Osteoblast (primary cell): Measurements from ENCODE around the gene LCOR. TPM values are rescaled to one million over a fixed set of nuclear protein-coding genes. Genes with fewer than 3 reads are reported as not detected.
A peak's percentile ranks its signal among the peaks of the same experiment; 100 is the strongest.

ENCODE experiments used
- DNase-seq: peaks from one replicate; pipeline ENCODE4 v3.0.0; 2011; ENCODE audit warnings: low spot score, mixed read lengths; ENCODE audit not compliant: insufficient read length; ENCODE audit errors: missing footprints
- H2AFZ ChIP-seq: 2 replicates; pipeline ENCODE4 v1.6.0; 2011; ENCODE audit warnings: mild to moderate bottlenecking, low read length
- H3K27ac ChIP-seq: 2 replicates; pipeline ENCODE4 v1.5.1; 2011; ENCODE audit warnings: mild to moderate bottlenecking, low read depth, low read length, moderate library complexity
- H3K27me3 ChIP-seq: 2 replicates; pipeline ENCODE4 v1.6.0; 2012; ENCODE audit warnings: mild to moderate bottlenecking, control low read depth, inconsistent platforms, low read length, moderate library complexity; ENCODE audit not compliant: insufficient read depth
- H3K36me3 ChIP-seq: 2 replicates; pipeline ENCODE4 v1.5.1; 2011; ENCODE audit warnings: mild to moderate bottlenecking, low read length, control low read depth, moderate library complexity; ENCODE audit not compliant: insufficient read depth
- H3K4me1 ChIP-seq: 2 replicates; pipeline ENCODE4 v1.5.1; 2011; ENCODE audit warnings: mild to moderate bottlenecking, low read length, control low read depth, moderate library complexity; ENCODE audit not compliant: insufficient read depth
- H3K4me2 ChIP-seq: 2 replicates; pipeline ENCODE4 v1.6.0; 2011; ENCODE audit warnings: mild to moderate bottlenecking, low read length; ENCODE audit not compliant: insufficient read depth
- H3K4me3 ChIP-seq: fragments of 200-600 bp; sonication (generic); 3 replicates; pipeline ENCODE4 v1.5.1; 2012; ENCODE audit warnings: mild to moderate bottlenecking, low read length, inconsistent platforms; ENCODE audit not compliant: insufficient read depth
- H3K79me2 ChIP-seq: 2 replicates; pipeline ENCODE4 v1.6.0; 2012; ENCODE audit warnings: mild to moderate bottlenecking, low read length, control low read depth, inconsistent platforms; ENCODE audit not compliant: insufficient read depth
- H3K9me3 ChIP-seq: 2 replicates; pipeline ENCODE4 v1.5.1; 2011; ENCODE audit warnings: low read depth, low read length, control low read depth
- H4K20me1 ChIP-seq: 2 replicates; pipeline ENCODE4 v1.6.0; 2012; ENCODE audit warnings: mild to moderate bottlenecking, low read length, control low read depth; ENCODE audit not compliant: insufficient read depth
- total RNA-seq: library from RNA; depleted of rRNA; stranded (reverse); fragments of >200 nt; gene quantifications from 2 replicates; pipeline ENCODE4 v1.2.3, GENCODE V29; 2012
- TF ChIP-seq, protein P1 (sequence below): IDR thresholded peaks from 2 replicates; pipeline ENCODE4 v1.5.1; 2011; ENCODE audit warnings: mild to moderate bottlenecking, low read depth, low read length, moderate library complexity; ENCODE audit errors: extremely low read depth

Gene LCOR
- total RNA-seq, 1 donor = 19.2 TPM

DNA sequence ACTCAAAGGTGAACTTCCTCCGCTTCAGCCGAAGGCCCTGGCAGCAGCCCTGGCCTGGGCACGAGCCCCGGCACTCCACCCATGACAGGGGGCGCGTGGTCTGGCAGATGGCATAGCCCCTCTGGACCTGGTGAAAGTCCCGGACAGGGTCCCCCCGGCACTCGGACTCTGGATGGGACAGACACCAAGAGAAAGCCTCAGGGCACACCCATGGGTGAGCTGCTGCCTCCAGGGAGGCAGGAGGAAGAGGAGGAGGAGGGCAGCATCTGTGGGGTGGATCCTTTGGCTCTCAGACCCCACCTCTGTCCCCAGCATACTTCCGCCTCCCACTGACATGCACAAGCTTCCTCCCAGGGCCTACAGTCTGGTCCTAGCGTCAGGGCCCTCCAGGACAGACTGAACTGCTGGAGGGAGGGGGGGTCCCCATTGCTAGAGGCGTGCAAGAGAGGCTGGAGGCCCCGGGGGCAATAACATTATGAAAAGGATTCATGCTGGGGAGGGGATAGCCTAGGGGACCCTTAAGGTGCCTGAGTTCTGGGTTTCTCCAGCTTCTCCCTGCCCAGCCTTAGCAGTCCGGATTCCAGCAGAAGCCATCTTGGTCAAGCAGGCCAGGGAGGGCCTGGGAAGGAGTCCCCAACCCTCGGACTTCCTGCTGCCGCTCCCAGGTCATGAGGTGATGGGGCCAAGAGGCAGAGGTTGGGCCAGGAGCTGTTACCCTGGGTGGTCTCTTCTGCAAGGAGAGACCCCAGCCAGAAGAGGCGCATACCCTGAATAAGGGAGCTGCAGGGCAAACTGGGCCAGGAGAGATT is 169.3 kb downstream of the LCOR start:
- TF ChIP-seq, protein P1, sequence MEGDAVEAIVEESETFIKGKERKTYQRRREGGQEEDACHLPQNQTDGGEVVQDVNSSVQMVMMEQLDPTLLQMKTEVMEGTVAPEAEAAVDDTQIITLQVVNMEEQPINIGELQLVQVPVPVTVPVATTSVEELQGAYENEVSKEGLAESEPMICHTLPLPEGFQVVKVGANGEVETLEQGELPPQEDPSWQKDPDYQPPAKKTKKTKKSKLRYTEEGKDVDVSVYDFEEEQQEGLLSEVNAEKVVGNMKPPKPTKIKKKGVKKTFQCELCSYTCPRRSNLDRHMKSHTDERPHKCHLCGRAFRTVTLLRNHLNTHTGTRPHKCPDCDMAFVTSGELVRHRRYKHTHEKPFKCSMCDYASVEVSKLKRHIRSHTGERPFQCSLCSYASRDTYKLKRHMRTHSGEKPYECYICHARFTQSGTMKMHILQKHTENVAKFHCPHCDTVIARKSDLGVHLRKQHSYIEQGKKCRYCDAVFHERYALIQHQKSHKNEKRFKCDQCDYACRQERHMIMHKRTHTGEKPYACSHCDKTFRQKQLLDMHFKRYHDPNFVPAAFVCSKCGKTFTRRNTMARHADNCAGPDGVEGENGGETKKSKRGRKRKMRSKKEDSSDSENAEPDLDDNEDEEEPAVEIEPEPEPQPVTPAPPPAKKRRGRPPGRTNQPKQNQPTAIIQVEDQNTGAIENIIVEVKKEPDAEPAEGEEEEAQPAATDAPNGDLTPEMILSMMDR = no peak

GRCh38 chr10:97002670-97003069 is 170.6 kb downstream of the LCOR start:
- H3K36me3 ChIP-seq = no peaks in the 10 kb centered on the region
- TF ChIP-seq, protein P1 = no peak
- no peaks in the 10 kb centered on the region for H4K20me1 ChIP-seq
- peaks cover 11% of the 10 kb centered on the region for H3K4me1 ChIP-seq
- H3K27ac ChIP-seq = no peak overlapping the region
- H3K4me3 ChIP-seq = no peak overlapping the region
- H2AFZ ChIP-seq = no peak overlapping the region
- H3K79me2 ChIP-seq = no peaks in the 10 kb centered on the region
- no peak overlapping the region for H3K4me2 ChIP-seq
- peak; percentile 61 for DNase-seq
- H3K9me3 ChIP-seq = peaks cover 1% of the 10 kb centered on the region
- no peaks in the 10 kb centered on the region for H3K27me3 ChIP-seq

More for the DNA sequence above, 169.3 kb downstream of the LCOR start:
- Histone ChIP-seq H2AFZ (no peak overlapping the region), H4K20me1 (no peaks in the 10 kb centered on the region), H3K27me3 (no peaks in the 10 kb centered on the region), H3K9me3 (no peaks in the 10 kb centered on the region), H3K4me2 (no peak overlapping the region), H3K36me3 (no peaks in the 10 kb centered on the region), H3K4me1 (peaks cover 14% of the 10 kb centered on the region), H3K4me3 (no peak overlapping the region), H3K27ac (no peak overlapping the region), H3K79me2 (no peaks in the 10 kb centered on the region)
- DNase-seq = peak; percentile 52

DNA sequence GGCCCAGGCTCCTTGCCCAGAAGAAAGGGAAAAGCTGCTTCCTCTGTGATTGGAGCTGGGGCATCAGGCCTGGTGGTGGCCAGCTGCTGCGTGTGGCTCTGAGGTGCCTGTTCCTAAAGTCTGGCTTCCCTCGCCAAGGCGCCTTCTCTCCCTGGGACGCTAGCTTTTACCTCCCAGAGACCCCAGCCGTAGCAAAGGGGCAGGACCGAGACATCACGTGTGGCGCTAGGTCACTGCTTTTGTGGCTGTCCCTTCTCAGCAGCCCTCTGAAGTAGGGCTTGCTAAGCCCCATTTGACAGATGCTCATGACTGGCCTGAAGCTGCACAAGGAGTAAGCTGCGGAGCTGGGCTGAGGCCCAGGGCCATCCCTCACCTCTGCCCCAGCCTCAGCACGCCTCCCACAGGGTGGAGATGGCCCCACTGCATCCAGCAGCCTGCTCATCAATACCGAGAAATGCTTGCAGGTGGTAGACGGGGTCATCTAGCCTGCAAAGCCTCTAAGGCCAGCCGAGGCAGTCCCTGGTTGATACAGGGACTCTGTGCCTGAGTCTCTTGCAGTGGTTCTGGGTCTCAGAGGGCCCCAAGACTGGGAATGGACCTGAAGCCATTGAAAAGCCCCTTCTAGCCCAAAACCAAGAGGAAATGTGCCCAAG is 171.2 kb downstream of the LCOR start:
- Histone ChIP-seq H3K4me2 (no peak overlapping the region), H3K79me2 (no peaks in the 10 kb centered on the region), H2AFZ (no peak overlapping the region), H3K9me3 (peaks cover 1% of the 10 kb centered on the region), H3K4me1 (peaks cover 10% of the 10 kb centered on the region), H3K27ac (no peak overlapping the region), H3K36me3 (no peaks in the 10 kb centered on the region), H3K4me3 (no peak overlapping the region), H4K20me1 (no peaks in the 10 kb centered on the region), H3K27me3 (no peaks in the 10 kb centered on the region)
- DNase-seq = peak; percentile 74
- TF ChIP-seq, protein P1 = no peak

- H3K36me3 ChIP-seq = no peaks in the 10 kb centered on the region
- no peak overlapping the region for H3K4me2 ChIP-seq
- H3K27ac ChIP-seq = no peak overlapping the region
- H3K27me3 ChIP-seq = no peaks in the 10 kb centered on the region
- no peak for DNase-seq
- peaks cover 4% of the 10 kb centered on the region for H3K4me1 ChIP-seq
- no peaks in the 10 kb centered on the region for H4K20me1 ChIP-seq
- no peak overlapping the region for H2AFZ ChIP-seq
- TF ChIP-seq, protein P1 = no peak
- H3K4me3 ChIP-seq = no peak overlapping the region
- no peaks in the 10 kb centered on the region for H3K79me2 ChIP-seq
- peaks cover 1% of the 10 kb centered on the region for H3K9me3 ChIP-seq
Measured at GRCh38 chr10:97003804-97004201, 171.7 kb downstream of the LCOR start.
